GM12865 (cell line): ENCODE data around the gene PCNX2.

ENCODE experiments used
- DNase-seq: peaks from one replicate; pipeline ENCODE4 v3.0.0; 2010; ENCODE audit warnings: low read depth
- H3K4me3 ChIP-seq: 2 replicates; pipeline ENCODE4 v1.5.1; 2011; ENCODE audit warnings: mild to moderate bottlenecking, low read depth, low read length, control low read depth
- TF ChIP-seq, protein P1 (sequence below): IDR thresholded peaks from 2 replicates; pipeline ENCODE4 v1.5.1; 2011; ENCODE audit warnings: low read length, control low read depth, low read depth, inconsistent platforms; ENCODE audit not compliant: insufficient read depth; ENCODE audit errors: missing control alignments

The PCNX2 gene

DNA sequence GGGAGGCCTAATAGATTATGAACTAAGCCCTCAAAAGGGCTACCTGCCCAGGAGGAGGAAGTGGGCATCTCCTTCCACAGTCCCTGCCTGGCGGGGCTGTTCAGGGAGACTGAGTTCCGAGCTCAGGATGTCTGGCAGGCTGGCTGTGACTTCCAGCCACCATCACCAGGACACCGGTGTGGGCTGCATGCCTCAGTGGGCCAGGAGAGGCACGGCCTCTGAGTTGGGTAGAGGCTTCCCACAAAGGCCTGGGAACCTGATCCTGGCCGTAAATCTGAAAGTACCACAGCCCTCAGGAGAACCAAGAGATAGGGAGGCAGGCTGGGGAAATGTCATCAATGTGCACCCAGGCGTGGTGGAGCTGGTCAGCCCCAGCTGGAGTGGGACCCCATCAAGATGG, 316.0 kb downstream of the PCNX2 start:
- DNase-seq = no peak
- H3K4me3 ChIP-seq = no peak overlapping the region
- TF ChIP-seq, protein P1, sequence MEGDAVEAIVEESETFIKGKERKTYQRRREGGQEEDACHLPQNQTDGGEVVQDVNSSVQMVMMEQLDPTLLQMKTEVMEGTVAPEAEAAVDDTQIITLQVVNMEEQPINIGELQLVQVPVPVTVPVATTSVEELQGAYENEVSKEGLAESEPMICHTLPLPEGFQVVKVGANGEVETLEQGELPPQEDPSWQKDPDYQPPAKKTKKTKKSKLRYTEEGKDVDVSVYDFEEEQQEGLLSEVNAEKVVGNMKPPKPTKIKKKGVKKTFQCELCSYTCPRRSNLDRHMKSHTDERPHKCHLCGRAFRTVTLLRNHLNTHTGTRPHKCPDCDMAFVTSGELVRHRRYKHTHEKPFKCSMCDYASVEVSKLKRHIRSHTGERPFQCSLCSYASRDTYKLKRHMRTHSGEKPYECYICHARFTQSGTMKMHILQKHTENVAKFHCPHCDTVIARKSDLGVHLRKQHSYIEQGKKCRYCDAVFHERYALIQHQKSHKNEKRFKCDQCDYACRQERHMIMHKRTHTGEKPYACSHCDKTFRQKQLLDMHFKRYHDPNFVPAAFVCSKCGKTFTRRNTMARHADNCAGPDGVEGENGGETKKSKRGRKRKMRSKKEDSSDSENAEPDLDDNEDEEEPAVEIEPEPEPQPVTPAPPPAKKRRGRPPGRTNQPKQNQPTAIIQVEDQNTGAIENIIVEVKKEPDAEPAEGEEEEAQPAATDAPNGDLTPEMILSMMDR = no peak

DNA sequence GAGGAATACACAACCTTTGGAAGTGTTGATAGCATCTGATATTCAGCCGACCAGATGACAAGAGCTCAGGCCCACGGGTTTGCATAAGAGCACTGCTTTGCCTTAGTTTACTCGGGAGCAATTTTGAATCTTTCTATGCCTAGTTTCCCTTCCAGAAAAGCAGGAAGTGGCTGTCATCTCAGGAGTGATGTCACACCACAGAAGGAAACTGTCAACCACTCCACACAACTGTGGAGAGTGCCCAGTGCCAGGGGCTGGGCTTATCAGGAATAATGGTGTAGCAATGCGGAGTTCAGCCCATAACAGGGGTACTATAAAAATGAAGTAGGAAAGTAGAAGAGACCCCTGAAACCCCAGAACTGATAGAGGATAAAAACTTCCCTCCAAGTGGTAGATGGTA, 316.7 kb downstream of the PCNX2 start:
- no peak overlapping the region for H3K4me3 ChIP-seq
- TF ChIP-seq, protein P1 = no peak
- DNase-seq = no peak

DNA sequence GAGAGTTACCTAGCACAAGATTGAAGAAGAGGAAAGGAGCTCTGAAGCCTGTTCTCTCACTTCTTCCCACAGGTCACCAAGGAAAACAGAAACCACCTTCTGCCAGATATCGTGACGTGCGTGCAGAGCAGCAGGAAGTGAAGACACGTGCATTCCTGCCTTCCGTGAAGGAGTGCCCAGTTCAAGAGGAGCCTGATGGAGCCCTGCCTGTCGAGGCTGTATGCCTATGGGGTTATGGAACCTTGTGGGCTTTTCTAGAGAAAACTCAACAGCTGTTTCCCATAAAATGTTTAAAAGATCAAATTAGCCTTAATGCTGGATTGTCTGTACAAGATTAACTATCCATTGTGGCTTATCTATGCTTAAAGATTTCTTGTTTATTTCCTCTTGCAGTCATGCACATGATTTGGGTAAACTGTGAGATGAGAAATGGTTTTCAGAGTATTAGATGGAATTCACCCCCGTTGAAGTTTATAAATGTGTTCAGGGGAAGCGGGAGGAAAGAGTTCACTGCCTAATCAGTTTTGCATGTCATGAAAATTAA, 317.4 kb downstream of the PCNX2 start:
- H3K4me3 ChIP-seq = no peak overlapping the region
- TF ChIP-seq, protein P1 = no peak
- peak; percentile 45 for DNase-seq

DNA sequence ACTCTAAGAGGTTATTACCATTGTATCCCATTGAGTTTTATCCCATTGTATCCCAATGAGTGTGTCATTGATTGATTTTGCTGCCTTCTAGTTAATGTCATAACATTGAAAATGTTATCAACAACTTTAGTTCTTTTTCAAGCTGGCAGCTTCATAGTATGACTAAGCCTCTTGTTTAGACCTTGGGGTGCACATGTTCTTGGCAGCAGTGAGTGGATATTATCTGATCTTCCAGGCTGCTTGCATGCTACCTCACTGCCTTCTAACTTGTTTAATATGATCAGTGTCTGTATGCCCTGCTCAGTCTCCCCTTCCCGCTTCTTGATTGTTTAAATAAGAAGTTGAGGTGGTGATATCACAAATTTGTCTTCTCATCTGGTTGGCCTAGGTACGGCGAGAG, 320.6 kb downstream of the PCNX2 start:
- DNase-seq = no peak
- H3K4me3 ChIP-seq = no peak overlapping the region
- TF ChIP-seq, protein P1 = no peak

DNA sequence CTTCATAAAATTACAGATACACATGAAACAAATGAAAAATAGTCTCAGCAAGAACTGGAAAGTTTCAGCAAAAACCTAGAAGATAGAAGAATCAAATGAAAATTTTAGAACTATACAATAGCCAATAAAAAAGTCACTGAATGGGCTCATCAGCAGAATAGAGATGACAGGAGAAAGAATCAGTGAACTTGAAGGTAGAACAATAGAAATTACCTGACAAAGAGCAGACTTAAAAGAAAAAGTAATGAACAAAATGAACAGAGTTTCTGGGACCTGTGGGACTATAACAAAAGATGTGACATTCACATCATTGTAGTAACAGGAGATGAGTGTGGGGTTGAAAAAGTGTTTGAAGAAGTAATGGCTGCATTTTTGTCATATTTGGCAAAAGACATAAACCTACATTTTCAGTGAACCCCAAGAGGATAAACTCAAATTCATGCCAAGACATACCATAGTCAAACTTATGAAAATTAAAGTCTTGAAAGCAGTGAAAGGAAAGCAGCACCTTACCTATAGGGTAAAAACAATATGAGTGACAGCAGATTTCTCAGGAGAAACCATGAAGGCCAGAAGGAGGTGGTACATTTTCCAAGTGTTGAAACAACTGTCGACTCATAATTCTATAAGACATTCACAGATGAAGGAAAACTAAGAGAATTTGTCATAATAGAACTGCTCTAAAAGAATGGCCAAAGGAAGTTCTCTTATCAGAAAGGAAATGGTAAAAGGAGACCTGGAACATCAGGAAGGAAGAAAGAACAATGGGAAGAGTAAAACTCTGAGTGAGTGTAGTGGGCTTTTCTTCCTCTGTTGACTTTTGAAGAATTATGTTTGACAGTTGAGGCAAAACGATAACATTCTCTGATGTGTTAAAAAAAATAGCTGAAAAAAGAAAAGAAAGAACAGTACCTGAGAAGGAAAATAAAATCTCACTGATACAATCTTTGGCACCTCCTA, 321.6 kb downstream of the PCNX2 start:
- DNase-seq = no peak

DNA sequence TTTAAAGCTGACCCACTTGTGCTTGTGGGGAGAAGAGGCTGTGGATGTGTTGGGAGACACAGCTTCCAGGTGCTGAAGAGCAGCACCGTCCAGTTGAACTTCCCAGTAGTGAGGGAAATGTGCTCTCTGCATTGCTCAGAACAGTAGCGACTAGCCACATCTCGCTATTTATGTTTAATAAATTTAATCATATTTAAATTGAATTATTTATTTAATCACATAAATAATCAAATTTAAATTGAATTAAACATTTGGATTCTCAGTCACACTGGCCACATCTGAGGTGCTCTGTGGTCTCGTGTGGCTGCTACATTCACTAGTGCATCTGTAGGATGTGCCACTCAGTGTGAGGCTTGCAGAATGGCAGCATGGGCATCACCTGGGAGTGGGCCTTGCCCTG, 325.0 kb downstream of the PCNX2 start:
- no peak for DNase-seq
- no peak overlapping the region for H3K4me3 ChIP-seq
- TF ChIP-seq, protein P1 = no peak

More for the DNA sequence above, 321.6 kb downstream of the PCNX2 start:
- H3K4me3 ChIP-seq = no peak overlapping the region
- TF ChIP-seq, protein P1 = no peak
